Right lung (tissue), 5 donors: ENCODE data around the gene NPTXR. TPM values are rescaled to one million over a fixed set of nuclear protein-coding genes. Genes with fewer than 3 reads are reported as not detected.
"Not testable (repeated sequence)": the region's sequence is repeated elsewhere in the genome, so short reads cannot be mapped to it uniquely, and the experiment has no call there.

Source experiments
- DNase-seq, 2 donors: peaks; one replicate each; pipeline ENCODE4 v3.0.0-alpha.2; 2013
- polyA plus RNA-seq, 5 donors: library from polyadenylated mRNA; unstranded; fragments of 120-200 nt; gene quantifications; one replicate each; pipeline versions ENCODE4 v1.2.1 to v1.2.3, GENCODE V29; 2013; ENCODE audit warnings: inconsistent platforms in 1 of 5, low replicate concordance in 1 of 5; ENCODE audit not compliant: insufficient read length in 5 of 5, insufficient read depth in 1 of 5

Gene NPTXR
- polyA plus RNA-seq, 5 donors: 7.0 to 12.5 (median 8.4) TPM

DNA sequence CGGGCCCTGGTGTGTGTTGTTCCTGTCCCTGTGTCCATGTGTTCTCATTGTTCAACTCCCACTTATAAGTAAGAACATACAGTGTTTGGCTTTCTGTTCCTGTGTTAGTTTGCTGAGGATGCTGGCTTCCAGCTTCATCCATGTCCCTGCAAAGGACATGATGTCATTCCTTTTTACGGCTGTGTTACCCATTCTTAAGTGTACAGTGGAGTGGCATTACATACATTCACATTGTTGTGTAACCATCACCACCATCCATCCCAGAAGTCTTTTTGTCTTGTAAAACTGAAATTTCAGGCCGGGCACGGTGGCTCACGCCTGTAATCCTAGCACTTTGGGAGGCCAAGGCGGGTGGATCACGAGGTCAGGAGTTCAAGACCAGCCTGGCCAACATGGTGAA lies 10.6 kb upstream of the NPTXR start:
- DNase-seq: not testable (repeated sequence)

DNA sequence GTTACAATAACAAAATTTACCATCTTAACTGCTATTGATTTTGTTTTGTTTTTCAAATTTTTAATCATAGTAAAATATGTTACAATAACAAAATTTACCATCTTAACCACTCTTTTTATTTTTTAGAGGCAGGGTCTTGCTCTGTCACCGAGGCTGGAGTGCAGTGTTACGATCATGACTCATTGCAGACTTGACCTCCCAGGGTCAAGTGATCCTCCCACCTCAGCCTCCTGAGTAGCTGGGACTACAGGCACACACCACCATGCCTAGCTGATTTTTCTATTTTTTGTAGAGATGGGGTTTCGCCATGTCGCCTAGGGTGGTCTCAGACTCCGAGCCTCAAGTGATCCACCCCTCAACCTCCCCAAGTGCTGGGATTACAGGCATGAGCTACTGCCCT lies 10.1 kb upstream of the NPTXR start:
- not testable (repeated sequence) for DNase-seq

DNA sequence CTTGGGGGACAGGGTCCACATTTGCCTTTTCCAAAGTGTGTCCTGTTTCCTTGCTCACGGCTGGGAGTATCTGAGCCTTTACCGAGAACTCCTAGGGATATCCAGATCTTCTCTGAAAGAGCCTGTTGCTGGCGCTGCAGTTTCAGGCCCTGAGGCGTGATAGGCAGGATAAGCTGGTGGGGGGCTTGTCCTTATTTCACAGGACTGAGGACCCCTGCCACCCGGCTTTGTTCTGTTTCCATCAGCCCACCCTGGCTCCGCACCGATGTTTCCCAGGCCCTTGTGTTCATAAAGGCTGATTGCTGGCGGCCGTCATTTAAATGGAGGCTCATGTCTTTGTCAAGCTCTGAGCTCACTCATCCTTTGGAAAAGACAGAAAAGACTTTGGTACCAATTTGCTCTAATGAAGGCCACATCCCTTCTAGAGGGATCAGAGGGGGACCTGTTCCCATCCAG lies 9.4 kb upstream of the NPTXR start:
- no peak for DNase-seq

DNA sequence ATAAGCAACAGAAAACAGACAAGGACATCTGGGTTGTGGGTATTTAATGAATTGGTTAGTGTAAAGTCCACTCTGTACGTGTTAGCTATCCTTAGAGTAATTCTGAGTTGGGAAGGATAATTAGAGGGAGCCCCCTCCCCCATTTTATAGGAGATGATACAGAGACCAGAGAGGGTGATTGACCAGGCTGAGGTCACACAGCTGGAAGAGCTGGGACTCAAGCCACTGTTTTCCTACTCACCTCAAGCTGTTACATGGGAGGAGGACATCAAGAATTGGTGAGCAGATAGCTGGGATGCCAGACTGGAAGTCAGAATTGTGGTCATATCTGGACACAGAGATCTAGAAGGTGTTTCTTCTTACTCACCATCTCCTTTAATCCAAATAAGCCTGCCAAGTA lies 8.7 kb upstream of the NPTXR start:
- DNase-seq: no peak

DNA sequence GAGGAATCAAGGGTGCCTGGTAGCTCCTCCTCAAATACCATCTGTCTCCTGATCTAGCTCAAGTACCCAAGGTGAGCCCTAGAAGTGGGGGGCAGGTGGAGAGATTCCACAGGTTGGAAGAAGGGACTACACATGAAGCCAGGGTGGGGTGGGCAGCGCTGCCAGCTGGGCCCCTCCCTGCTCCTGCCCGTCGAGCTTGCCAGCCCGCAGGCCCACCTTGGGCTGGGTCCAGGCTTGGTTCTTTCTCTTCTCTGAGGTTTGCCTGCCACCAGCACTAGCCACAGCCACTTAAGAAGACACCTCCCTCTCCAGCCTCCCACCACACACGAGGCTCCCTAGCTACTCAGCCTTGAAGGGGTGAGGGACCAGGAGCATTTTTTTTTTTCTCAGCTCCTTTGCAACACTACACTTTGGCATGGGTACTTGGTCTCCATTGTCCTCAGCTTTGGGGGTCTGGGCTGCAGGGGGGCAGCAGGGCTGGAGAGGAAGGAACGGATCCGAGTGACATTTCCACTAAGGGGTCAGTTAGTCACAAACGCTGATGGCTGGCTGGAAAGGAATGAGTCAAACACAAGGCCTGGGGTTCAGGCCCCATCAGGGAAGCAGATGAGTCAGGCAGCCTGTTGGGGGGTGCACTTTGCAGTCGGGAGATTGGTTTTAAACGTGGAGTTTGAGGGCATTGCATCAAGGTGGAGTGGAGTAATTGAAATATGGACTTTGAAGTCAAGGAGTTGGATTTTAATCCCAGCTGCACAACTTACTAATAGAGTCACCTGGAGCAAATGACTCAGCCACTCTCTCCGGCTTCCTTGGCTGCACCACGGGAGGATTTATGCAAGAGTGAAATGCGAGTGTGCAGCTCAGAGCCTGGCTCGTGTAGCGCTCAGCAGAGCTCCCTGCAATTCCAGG lies 7.4 kb upstream of the NPTXR start:
- DNase-seq: no peak

DNA sequence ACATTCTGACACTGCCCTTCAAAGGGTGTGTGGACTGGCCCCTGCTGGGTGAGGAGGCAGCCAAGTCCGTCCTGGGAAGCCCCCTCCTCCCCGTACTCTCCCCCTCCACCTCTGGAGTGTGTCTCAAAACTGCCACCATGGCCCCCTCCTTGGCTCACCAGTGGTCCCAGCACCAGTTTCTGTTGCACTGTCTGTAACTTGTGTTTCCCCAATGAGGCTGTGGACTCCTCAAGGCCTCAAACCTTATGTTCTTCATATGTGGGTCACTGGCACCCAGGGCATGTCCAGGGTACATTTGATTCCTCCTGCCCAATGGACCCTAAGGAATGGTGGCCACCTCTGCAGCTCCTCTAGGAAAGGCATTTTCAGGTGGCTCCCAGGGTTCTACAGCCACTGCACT lies 6.6 kb upstream of the NPTXR start:
- no peak for DNase-seq

DNA sequence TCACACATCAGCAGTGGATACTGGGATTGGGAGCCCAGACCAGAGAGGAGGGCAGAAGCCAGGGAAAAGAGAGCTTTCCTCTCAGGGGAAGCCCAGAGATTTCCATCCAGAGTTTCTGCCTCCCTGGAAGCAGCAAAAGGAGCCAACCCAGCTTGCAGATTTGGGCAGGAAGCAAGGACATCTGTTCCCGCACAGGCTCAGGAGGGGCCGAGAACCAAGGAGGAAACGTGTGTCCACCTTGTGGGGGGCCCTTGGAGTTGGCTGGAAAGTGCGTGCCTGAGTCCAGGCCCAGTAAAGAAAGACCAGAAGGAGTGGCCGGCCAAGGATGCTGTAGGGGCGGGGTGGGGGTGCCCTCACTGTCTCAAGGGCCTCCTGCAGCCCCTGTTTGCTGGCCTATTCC lies 6.0 kb upstream of the NPTXR start:
- no peak for DNase-seq

DNA sequence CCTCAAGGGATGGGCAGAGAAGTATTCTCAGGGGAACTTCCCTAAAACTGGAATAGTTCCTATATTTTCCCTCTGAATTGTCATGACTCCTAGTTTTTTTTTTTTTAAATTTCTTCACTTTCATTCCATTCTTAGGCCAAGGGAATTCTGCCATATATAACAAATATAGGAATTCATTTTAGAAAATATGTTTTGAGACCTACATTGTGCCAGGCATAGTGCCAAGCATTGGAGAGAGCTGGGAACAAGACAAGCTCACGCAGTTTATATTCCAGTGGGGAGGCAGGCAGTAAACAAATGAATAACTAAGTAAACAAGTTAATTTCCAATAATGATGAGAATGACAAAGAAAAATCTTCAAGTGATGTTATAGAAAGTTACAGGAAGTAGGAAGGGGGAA lies 2.6 kb upstream of the NPTXR start:
- no peak for DNase-seq

DNA sequence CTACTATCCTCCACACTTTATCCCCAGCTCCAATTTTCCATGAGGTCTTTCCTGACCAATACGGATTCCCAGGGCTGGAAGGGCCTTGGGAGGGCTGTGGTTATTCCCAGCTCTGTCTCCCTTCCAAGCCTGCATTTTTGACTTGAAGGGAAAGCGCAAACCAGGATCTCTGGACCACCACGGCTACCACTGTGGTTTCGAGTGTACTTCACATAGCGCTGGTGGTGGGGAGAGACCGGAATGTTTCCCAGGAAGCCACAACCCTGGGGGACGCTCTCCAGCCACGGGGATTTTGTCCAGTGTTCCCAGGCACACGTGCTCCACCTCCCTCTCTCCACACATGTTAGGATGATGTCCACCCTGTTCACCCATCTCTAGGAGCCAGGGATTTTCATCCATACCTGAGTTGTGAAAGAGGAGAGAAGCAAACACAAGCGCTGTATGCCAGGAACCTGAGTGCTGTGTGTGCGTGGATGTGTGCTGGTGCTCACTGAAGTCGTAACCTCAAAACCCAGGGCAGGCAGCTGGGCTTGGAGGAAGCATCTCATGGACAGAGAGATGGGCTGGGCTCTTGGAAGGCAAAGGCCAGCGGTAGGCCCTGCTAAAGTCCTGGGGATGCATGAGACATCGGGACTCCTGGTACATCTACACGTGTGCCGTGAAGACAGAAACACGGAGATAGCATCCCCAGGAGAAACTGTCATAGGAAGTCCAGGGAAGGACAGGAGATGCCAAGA lies 1.3 kb upstream of the NPTXR start:
- no peak for DNase-seq

DNA sequence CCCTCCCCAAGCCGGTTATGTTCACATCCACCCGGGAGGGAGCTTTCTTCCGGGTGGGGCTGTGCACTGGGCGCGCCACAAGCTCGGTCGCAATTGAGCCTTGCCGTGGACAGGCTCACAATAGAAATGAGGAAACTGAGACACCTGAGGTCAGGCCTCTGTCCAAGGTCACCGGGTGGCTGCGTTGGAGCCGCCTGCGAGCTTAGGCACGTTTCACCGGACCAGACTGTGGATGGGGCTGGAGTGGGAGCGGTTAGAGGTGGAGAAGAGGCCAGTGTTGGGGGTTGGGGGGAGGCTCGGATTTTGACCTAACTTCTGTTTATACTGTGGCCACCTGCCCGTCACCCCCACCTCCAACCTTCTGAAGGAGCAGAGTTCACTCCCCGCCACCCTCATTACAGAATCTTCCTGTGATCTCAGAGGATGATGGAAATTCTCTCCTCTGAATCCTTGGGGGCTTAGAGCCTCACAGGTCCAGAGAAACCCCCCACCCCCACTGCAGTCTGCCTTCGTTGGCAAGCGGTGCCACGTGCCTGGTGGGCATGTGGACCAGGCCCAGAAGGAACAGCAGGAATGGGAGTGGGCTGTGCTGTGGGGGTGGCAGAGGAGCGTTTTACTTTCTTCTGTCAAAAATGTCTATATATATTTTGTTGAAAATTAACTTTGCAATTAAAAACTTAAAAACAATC lies 631 bp upstream of the NPTXR start:
- DNase-seq: no peak

DNA sequence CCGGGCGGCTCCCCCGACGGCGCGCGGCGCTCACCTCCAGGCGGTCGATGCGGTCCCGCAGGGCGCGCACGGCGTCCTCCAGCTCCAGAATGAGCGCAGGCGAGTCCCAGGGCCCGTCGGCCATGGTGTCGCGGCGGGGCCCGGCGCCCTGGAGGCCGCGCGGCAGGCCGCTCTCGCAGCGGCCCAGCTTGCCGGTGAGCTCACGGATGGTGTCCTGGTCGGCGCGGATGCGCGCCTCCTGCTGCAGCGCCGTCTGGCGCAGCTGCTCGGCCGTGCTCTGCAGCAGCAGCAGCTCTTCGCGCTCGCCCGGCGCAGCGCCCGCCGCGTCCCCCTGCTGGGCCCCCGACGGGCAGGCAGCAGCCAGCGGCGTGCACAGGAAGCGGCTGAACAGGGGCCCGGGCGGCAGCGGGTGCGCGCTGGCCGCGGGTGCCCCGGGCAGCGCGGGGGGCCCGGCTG lies 599 bp downstream of the NPTXR start:
- DNase-seq: peak; percentile 81

DNA sequence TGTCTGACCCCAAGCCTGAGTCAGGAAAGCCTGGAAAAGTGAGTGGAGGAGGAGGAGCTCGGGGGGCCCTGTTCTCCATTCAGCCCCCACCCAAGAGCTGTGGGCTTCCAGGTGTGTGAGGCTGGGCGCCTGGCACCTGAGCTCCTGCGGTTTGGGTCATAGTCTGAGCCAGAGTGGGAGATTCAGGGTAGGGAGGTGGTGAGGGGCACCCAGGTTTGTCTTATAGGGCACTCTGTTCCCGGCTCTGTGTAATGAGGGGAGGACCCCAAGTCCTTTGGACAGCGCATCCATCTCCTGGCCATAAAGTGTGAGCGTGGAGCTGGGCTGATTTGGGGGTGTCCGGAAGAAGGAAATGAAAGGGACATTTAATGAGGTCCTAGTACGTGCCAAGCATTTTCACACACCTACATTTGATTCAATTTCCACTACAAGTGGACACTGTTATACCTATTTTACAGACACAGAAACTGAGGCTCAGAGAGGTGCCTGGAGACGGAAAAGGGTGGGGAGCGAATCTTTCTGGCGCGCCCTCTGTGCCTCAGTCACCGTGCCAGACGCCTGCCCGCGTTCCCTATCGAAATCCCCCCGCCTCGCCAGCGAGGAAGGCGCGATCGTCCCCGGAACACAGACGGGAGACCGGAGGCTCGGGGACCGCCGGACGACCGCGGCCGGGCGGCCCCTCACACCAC lies 1.2 kb downstream of the NPTXR start:
- DNase-seq: no peak

DNA sequence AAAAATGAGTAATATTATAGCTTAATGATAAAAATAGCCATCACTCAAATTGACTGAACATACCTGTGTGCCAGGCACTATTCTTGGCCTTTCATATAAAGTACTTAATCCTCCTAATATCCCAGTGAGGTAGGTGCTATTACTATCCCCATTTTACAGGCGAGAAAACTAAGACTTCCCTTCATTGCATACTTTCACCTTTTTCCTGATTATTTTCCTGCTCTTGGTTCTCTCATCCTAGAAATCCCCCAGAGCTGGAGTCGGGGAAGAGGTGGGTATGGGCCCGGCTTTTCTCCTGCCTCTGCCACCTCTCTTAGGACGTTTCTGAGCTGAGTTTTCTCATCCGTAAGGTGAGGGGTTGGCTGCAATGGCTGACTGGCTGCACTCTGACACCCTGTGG lies 2.2 kb downstream of the NPTXR start:
- DNase-seq: no peak

DNA sequence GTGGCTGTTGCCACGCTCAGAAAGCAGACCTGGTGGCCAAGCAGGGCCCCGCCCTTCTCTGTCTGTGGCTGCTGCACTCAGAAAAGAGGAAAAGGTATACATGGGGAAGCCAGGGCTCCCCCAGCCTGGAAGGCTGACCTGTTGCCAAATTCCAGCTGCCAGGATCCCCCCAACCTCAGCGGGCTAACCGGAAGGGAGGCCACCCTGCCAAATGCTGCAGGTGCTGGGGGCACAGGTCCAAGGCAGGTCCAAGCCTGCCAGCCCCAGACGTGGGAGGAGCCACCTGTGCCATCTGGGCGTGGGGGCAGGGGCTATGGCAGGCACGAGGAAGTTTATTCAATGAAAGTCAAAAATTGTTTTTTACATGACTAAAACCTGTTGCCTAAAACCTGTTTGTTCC lies 2.6 kb downstream of the NPTXR start:
- DNase-seq: no peak

DNA sequence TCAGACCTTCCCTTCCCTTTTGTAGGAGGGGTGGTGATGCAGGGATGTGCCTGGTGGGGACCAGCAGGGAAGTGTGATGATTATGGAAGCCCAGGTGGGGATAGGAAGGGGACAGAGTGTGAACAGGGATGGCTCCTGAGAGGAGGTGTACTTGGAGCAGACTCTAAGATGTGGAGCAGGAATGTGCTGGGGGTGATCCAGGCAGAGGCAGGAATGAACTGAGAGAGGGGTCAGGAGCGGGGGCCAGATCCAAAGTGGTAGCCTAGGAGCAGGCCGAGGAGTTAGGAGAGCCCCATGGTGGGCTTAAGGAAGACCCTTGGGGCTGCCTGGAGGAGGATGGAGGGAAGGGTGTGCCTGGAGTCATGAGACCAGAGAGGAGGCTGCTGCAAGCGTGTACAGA lies 3.7 kb downstream of the NPTXR start:
- DNase-seq: no peak

DNA sequence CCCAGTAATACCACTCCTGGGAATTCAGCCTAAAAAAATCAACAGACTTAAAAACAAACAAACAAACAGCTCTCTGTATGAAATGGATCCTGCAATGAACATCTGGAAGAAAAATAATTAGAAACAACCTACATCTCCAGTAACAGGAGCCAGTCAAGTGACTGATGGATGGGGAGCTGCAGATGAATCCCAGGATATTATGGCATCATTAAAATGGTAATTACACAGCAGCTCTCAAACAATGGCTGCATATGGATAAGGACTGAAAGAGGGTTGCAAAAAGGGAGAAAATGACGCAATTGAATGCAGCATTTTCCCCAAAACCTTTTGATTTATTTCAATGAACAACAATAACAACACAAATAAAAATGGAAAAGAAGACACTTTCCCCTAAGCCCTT lies 4.1 kb downstream of the NPTXR start:
- DNase-seq: no peak

DNA sequence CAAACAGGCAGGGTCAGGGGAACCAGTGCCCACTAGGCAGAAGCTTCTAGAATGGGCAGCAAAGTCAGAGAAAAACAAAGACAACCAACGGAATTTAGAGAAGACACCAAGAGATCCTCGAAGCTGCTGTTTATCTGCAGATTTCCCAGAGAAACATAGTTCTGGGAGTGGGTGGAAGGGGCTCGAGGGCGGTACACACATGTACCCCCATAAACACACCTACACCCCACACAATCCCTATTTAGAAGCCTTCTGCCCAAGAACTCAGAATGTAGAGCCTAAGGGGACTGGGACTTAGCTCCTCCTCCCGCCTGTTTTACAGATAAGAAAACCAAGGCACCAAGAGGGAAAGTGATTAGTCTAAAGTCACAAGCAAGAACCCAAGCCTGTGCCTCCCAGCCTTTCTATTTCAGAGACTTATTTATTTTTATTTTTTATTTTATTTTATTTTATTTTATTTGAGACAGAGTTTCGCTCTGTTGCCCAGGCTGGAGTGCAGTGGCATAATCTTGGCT lies 6.4 kb downstream of the NPTXR start:
- DNase-seq: no peak

DNA sequence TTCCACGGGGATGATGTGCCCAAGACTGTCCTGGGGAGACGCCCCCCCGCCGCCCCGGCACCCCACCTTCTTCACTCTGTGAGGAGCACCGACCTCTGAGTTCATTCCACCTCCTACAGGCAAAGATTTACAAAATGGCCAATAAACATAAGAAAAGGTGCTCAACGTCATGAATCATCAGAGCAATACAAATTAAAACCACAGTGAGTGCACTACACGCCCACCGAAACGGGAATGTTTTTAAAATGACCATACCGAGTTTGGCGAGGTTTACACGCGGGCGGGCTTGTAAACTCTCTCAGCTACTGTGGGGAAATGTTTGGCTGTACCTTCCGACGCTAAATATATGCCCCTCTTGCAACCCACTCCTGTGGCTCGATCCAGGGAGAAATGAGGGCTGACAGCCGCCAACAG lies 7.9 kb downstream of the NPTXR start:
- no peak for DNase-seq

DNA sequence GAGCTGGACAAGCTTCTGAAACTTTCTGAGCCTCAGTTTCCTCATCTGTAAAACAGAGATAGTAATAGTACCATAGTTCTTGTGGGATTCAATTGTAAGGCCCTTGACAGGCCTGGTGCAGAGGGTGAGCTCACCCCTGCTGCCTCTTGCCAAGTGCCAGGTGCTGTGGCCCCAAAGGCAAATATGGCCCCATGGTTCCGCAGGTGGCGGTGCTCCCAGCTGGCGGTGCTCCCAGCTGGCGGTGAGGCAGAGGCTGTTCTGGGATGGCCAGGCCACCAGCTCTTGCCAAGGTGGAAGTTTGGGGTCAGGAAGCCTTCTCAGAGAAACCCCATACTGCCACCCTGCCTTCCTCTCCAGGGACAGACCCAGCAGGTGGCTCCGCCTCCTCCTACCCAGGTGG lies 8.8 kb downstream of the NPTXR start:
- DNase-seq: no peak

DNA sequence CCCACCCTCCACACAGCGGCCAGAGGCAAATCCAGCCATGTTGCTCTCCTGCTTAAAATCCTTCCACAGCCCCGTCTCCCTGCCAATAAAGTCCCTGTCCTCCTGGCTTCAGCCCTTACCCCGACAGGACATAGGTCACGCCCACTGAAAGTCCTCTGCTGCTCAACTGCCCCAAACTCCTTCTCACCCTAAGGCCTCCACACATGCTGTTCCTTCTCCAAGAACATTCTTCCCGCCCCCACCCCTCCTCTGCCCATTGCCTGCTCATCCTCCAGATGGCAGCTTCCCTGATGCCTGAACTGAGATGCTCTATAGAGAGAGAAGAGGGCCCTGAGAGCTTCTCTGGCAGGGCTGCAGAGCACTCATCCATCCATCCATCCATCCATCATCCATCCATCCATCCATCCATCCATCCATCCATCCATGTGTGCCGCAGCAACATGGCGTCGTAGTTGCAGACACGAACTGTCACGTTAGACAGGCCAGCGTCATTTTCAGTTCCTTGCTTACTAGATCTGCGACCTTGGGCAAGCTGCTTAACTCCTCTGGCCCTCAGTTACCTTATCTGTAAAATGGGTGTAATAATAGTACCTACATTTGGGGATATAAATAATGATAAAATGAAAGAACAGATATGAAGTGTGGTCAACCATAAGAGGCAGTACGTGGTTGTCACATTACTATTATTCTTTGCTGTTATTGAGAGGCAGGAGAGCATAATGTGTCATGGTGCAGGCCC lies 9.4 kb downstream of the NPTXR start:
- DNase-seq: no peak

DNA sequence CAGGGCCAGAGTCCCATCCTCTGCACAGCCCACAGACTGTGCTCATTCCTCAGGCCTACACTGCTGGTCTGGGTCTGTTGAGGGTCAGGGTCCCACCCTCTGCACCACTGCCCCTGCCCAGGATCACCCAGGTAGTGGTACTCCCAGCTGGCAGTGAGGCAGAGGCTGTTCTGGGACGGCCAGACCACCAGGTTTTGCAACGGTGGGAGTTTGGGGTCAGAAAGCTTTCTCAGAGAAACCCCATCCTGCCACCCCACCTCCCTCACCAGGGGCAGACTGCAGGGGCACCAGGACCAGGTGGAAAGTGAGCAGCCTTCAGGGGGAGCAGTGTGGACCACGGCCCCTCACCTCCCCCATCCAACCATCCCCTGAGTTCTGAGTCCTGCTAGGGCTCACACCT lies 10.8 kb downstream of the NPTXR start:
- no peak for DNase-seq
